Measurements from ENCODE around the gene CFAP97. TPM values are rescaled to one million over a fixed set of nuclear protein-coding genes. Genes with fewer than 3 reads are reported as not detected.

The CFAP97 gene
- total and polyA plus RNA-seq, 9 of the 15 experiments (the other 6 are each of a cell fraction or from before 2014, with no cell fraction given): 17.3 to 57.8 (median 44.4) TPM

- CTCF ChIA-PET (ENCODE audit: low intra/inter-chr PET ratio): no interaction called here
- no peaks in the 10 kb centered on the region for H3K27me3 ChIP-seq (ENCODE audit: control insufficient read depth in 2 of 2, insufficient read depth in 2 of 2, low read length in 2 of 2)
- no peaks in the 10 kb centered on the region for H3K9me3 ChIP-seq (replicated peaks; ENCODE audit: control insufficient read depth, insufficient read depth, low read depth, low read length)
- peak overlapping the region; percentile 64 for H3K4me3 ChIP-seq
- no peaks in the 10 kb centered on the region for H4K20me1 ChIP-seq (replicated peaks; ENCODE audit: control insufficient read depth, insufficient read depth, low read length)
- in situ Hi-C loops (cut with MboI) (no loop called here), intact Hi-C loops (cut with micrococcal nuclease) (loop anchor here (5.0 kb wide), 1 partner anchor 164 kb away; no protein-coding TSS in a partner anchor)
- H3K36me3 ChIP-seq (ENCODE audit: control insufficient read depth, insufficient read depth, low read length): peaks cover 26% of the 10 kb centered on the region; the same call in 2 of the 3 replicates
- H3K79me2 ChIP-seq (ENCODE audit: control insufficient read depth, insufficient read depth, low read length): peaks cover 12% of the 10 kb centered on the region; the same call in 2 of the 3 replicates
- H3K9me1 ChIP-seq (ENCODE audit: control insufficient read depth, insufficient read depth, low read length): no peaks in the 10 kb centered on the region
- H3K4me1 ChIP-seq (replicated peaks in 1 of 2; ENCODE audit: control insufficient read depth in 2 of 2, insufficient read depth in 2 of 2, low read length in 2 of 2): peaks cover 3 to 17% of the 10 kb centered on the region in 2 experiments; a peak in 4 of 5 replicates
- peak overlapping the region; percentile 75 for H2AFZ ChIP-seq (ENCODE audit: low read depth, low read length)
- peak; percentile 52 for TF ChIP-seq CHD1 (IDR thresholded peaks at IDR 0.05; ENCODE audit: low read length)
- TF ChIP-seq ZNF79 (CRISPR knock-in tag; IDR thresholded peaks at IDR 0.05; ENCODE audit: low read depth): no peak
- ATAC-seq: peak; percentile 1; the same call in 1 of the 3 replicates
- WGBS (ENCODE audit: insufficient coverage, low coverage, missing lambda C conversion rate): under 1% methylated on average over 18 of the region's 30 CpGs
- FAIRE-seq: peak; percentile 44
- BruUV-seq (replicated peaks): no TSS peak
- peak in 1 of 4 experiments; percentile 19 for DNase-seq (ENCODE audit: extremely low read depth in 1 of 4, low spot score in 3 of 4)
- POLR2A ChIA-PET: interaction anchor here (0.5 to 1.3 kb wide), 10 partner anchors 9 to 490 kb away, joined by 3 to 4 read pairs (median 4); no protein-coding TSS in a partner anchor
- H3K4me2 ChIP-seq (ENCODE audit: insufficient read depth, low read length): peak overlapping the region; percentile 83
- H3K27ac ChIP-seq (ENCODE audit: extremely low read depth, low read depth, low read length): no peak overlapping the region
- peak overlapping the region; percentile 51 to 98 for H3K9ac ChIP-seq (ENCODE audit: insufficient read depth in 1 of 2, low read depth in 2 of 2, low read length in 2 of 2)
These were observed 60.2 kb downstream of the CFAP97 start for GRCh38 chr4:185143601-185143969.

GRCh38 chr4:185142912-185143600 lies 60.7 kb downstream of the CFAP97 start, which contains the start of gene SLC25A4:
TSS of gene SLC25A4 (plus strand) at chr4:185143266. CDS start at chr4:185143373, 107 bp downstream.
- H3K27ac ChIP-seq (ENCODE audit: extremely low read depth, low read depth, low read length): peak within 1 kb of the TSS; percentile 45; the same call in 2 of the 3 replicates
- ChIA-PET CTCF (ENCODE audit: low intra/inter-chr PET ratio) (no interaction called here), POLR2A (interaction anchor here (0.5 to 1.3 kb wide), 11 partner anchors 9 to 489 kb away, joined by 3 to 4 read pairs (median 4); no protein-coding TSS in a partner anchor)
- H3K79me2 ChIP-seq (ENCODE audit: control insufficient read depth, insufficient read depth, low read length): peaks cover 12% of the 10 kb centered on the region; the same call in 2 of the 3 replicates
- no peaks in the 10 kb centered on the region for H4K20me1 ChIP-seq (replicated peaks; ENCODE audit: control insufficient read depth, insufficient read depth, low read length)
- no peaks in the 10 kb centered on the region for H3K9me1 ChIP-seq (ENCODE audit: control insufficient read depth, insufficient read depth, low read length)
- DNase-seq (ENCODE audit: extremely low read depth in 1 of 4, low spot score in 3 of 4): peak; percentile 88 to 96 (median 95)
- BruUV-seq (replicated peaks): TSS peak; percentile 61
- peaks cover 26% of the 10 kb centered on the region; the same call in 2 of the 3 replicates for H3K36me3 ChIP-seq (ENCODE audit: control insufficient read depth, insufficient read depth, low read length)
- H3K27me3 ChIP-seq (ENCODE audit: control insufficient read depth in 2 of 2, insufficient read depth in 2 of 2, low read length in 2 of 2): no peaks in the 10 kb centered on the region
- FAIRE-seq: no peak
- H2AFZ ChIP-seq (ENCODE audit: low read depth, low read length): peak within 1 kb of the TSS; percentile 96
- H3K4me2 ChIP-seq (ENCODE audit: insufficient read depth, low read length): peak within 1 kb of the TSS; percentile 83
- peak; percentile 98 for ATAC-seq
- H3K9me3 ChIP-seq (replicated peaks; ENCODE audit: control insufficient read depth, insufficient read depth, low read depth, low read length): no peaks in the 10 kb centered on the region
- under 1% methylated on average over 42 of the region's 87 CpGs for WGBS (ENCODE audit: insufficient coverage, low coverage, missing lambda C conversion rate)
- intact Hi-C loops (cut with micrococcal nuclease): loop anchor here (5.0 kb wide), 1 partner anchor 164 kb away; no protein-coding TSS in a partner anchor
- H3K4me3 ChIP-seq: peak within 1 kb of the TSS; percentile 64
- in situ Hi-C loops (cut with MboI): no loop called here
- peak within 1 kb of the TSS; percentile 67 to 98 for H3K9ac ChIP-seq (ENCODE audit: insufficient read depth in 1 of 2, low read depth in 2 of 2, low read length in 2 of 2)
- H3K4me1 ChIP-seq (replicated peaks in 1 of 2; ENCODE audit: control insufficient read depth in 2 of 2, insufficient read depth in 2 of 2, low read length in 2 of 2): peaks cover 3 to 17% of the 10 kb centered on the region in 2 experiments; a peak in 4 of 5 replicates
- no peak for TF ChIP-seq NFRKB (IDR thresholded peaks at IDR 0.05; ENCODE audit: low read depth)
- TF ChIP-seq DPF2 (IDR thresholded peaks at IDR 0.05): no peak; the same call in 1 of the 2 replicates
- no peak; the same call in 1 of the 2 replicates for TF ChIP-seq ETS1 (conservative IDR thresholded peaks at IDR 0.05; ENCODE audit: control insufficient read depth, low read depth, low read length)
- TF ChIP-seq KLF13 (tag; IDR thresholded peaks at IDR 0.05; ENCODE audit: borderline replicate concordance, low read depth): no peak
- TF ChIP-seq SIX5 (IDR thresholded peaks at IDR 0.05; ENCODE audit: borderline replicate concordance in 1 of 2, insufficient read depth in 1 of 2, low read depth in 1 of 2, low read length in 2 of 2): no peak
- peak; percentile 77; the same call in 1 of the 2 replicates for TF ChIP-seq PHF21A (IDR thresholded peaks at IDR 0.05; ENCODE audit: borderline replicate concordance, low read depth)
- no peak for TF ChIP-seq BRF1 (IDR thresholded peaks at IDR 0.05; ENCODE audit: borderline replicate concordance, extremely low read depth, insufficient read length)
- peak; percentile 91 for TF ChIP-seq EGR1 (conservative IDR thresholded peaks at IDR 0.05)
- TF ChIP-seq MXI1 (IDR thresholded peaks at IDR 0.05; ENCODE audit: low read depth, low read length): no peak; the same call in 1 of the 2 replicates
- TF ChIP-seq EP400 (IDR thresholded peaks at IDR 0.05): peak; percentile 57; the same call in 1 of the 2 replicates
